ENCODE results near the gene UBE2L3. TPM values are rescaled to one million over a fixed set of nuclear protein-coding genes. Genes with fewer than 3 reads are reported as not detected.

UBE2L3 gene
- total and polyA plus RNA-seq, 2 of the 13 experiments (the other 11 are each of a cell fraction or from before 2014, with no cell fraction given), result 30.2 to 58.1 TPM

DNA sequence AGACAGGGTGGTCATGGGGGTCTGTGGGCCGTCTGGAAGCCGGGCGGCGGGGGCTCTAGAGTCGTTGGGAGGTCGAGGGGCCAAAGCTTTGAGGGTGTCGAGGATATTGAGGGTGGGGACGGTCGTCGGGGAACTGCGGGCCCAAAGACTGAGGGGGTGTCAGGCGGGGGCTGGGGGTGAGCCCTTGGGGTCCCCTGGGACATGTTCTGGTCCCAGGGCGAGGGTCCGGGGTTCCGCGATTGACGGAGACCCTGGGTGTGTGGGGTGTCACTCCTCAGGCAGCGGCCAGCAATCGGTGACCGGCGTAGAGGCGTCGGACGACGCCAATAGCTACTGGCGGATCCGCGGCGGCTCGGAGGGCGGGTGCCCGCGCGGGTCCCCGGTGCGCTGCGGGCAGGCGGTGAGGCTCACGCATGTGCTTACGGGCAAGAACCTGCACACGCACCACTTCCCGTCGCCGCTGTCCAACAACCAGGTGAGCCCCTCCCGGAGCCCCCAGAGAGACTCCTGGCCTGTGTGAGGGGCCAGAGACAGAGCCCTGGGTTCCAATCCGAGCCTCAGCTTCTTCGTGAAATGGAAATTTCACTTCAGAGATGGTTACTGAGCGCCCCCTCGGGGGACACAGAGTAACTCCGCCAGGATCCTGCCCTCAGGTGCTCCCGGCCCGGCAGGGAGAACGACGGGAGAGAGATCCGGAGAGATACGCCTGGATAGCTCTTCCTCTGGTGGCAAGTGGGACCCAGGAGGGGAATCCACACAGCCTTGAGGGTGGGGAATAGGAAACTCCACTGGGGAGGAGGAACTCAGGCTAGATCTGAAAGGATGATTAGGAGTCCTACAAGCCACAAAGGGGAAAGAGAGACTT lies 75.3 kb downstream of the UBE2L3 start (continued):
- TF ChIP-seq, protein P1, sequence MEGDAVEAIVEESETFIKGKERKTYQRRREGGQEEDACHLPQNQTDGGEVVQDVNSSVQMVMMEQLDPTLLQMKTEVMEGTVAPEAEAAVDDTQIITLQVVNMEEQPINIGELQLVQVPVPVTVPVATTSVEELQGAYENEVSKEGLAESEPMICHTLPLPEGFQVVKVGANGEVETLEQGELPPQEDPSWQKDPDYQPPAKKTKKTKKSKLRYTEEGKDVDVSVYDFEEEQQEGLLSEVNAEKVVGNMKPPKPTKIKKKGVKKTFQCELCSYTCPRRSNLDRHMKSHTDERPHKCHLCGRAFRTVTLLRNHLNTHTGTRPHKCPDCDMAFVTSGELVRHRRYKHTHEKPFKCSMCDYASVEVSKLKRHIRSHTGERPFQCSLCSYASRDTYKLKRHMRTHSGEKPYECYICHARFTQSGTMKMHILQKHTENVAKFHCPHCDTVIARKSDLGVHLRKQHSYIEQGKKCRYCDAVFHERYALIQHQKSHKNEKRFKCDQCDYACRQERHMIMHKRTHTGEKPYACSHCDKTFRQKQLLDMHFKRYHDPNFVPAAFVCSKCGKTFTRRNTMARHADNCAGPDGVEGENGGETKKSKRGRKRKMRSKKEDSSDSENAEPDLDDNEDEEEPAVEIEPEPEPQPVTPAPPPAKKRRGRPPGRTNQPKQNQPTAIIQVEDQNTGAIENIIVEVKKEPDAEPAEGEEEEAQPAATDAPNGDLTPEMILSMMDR (CRISPR knock-in tag; IDR thresholded peaks at IDR 0.05), result peak; percentile 78
- 0 out of 2 replicates have a peak, but pooled peaks have one; percentile 5 for TF ChIP-seq ZNF556 (CRISPR knock-in tag; IDR thresholded peaks at IDR 0.05; ENCODE audit: borderline replicate concordance)
- TF ChIP-seq, protein P2, sequence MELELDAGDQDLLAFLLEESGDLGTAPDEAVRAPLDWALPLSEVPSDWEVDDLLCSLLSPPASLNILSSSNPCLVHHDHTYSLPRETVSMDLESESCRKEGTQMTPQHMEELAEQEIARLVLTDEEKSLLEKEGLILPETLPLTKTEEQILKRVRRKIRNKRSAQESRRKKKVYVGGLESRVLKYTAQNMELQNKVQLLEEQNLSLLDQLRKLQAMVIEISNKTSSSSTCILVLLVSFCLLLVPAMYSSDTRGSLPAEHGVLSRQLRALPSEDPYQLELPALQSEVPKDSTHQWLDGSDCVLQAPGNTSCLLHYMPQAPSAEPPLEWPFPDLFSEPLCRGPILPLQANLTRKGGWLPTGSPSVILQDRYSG (CRISPR knock-in tag; IDR thresholded peaks at IDR 0.05), result 0 out of 2 replicates have a peak, but pooled peaks have one; percentile 56
- TF ChIP-seq, protein P3, sequence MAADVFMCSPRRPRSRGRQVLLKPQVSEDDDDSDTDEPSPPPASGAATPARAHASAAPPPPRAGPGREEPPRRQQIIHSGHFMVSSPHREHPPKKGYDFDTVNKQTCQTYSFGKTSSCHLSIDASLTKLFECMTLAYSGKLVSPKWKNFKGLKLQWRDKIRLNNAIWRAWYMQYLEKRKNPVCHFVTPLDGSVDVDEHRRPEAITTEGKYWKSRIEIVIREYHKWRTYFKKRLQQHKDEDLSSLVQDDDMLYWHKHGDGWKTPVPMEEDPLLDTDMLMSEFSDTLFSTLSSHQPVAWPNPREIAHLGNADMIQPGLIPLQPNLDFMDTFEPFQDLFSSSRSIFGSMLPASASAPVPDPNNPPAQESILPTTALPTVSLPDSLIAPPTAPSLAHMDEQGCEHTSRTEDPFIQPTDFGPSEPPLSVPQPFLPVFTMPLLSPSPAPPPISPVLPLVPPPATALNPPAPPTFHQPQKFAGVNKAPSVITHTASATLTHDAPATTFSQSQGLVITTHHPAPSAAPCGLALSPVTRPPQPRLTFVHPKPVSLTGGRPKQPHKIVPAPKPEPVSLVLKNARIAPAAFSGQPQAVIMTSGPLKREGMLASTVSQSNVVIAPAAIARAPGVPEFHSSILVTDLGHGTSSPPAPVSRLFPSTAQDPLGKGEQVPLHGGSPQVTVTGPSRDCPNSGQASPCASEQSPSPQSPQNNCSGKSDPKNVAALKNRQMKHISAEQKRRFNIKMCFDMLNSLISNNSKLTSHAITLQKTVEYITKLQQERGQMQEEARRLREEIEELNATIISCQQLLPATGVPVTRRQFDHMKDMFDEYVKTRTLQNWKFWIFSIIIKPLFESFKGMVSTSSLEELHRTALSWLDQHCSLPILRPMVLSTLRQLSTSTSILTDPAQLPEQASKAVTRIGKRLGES (CRISPR knock-in tag; IDR thresholded peaks at IDR 0.05; ENCODE audit: borderline replicate concordance), result no peak
- peak; percentile 65 for TF ChIP-seq SAP130 (CRISPR knock-in tag; IDR thresholded peaks at IDR 0.05; ENCODE audit: low read depth)
- TF ChIP-seq, protein P4, sequence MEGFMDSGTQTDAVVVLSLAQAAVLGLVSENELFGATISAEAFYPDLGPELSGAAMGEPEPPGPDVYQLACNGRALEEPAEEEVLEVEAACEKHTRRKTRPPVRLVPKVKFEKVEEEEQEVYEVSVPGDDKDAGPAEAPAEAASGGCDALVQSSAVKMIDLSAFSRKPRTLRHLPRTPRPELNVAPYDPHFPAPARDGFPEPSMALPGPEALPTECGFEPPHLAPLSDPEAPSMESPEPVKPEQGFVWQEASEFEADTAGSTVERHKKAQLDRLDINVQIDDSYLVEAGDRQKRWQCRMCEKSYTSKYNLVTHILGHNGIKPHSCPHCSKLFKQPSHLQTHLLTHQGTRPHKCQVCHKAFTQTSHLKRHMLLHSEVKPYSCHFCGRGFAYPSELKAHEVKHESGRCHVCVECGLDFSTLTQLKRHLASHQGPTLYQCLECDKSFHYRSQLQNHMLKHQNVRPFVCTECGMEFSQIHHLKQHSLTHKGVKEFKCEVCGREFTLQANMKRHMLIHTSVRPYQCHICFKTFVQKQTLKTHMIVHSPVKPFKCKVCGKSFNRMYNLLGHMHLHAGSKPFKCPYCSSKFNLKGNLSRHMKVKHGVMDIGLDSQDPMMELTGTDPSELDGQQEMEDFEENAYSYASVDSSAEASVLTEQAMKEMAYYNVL (CRISPR knock-in tag; IDR thresholded peaks at IDR 0.05; ENCODE audit: borderline replicate concordance), result no peak
- peak; percentile 85 for TF ChIP-seq RXRA (CRISPR knock-in tag; IDR thresholded peaks at IDR 0.05)
- peak; percentile 49; the same call in 1 of the 2 replicates for TF ChIP-seq KDM2A (CRISPR knock-in tag; IDR thresholded peaks at IDR 0.05; ENCODE audit: borderline replicate concordance, low read depth)
- peak; percentile 29 for TF ChIP-seq HNRNPLL (IDR thresholded peaks at IDR 0.05; ENCODE audit: low read depth, low read length, poor library complexity, severe bottlenecking)
- peak; percentile 61; the same call in 1 of the 2 replicates for TF ChIP-seq ZNF614 (CRISPR knock-in tag; IDR thresholded peaks at IDR 0.05; ENCODE audit: borderline replicate concordance)
- TF ChIP-seq, protein P5, sequence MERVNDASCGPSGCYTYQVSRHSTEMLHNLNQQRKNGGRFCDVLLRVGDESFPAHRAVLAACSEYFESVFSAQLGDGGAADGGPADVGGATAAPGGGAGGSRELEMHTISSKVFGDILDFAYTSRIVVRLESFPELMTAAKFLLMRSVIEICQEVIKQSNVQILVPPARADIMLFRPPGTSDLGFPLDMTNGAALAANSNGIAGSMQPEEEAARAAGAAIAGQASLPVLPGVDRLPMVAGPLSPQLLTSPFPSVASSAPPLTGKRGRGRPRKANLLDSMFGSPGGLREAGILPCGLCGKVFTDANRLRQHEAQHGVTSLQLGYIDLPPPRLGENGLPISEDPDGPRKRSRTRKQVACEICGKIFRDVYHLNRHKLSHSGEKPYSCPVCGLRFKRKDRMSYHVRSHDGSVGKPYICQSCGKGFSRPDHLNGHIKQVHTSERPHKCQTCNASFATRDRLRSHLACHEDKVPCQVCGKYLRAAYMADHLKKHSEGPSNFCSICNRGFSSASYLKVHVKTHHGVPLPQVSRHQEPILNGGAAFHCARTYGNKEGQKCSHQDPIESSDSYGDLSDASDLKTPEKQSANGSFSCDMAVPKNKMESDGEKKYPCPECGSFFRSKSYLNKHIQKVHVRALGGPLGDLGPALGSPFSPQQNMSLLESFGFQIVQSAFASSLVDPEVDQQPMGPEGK (CRISPR knock-in tag; IDR thresholded peaks at IDR 0.05), result peak; percentile 31
- TF ChIP-seq ISL2 (CRISPR knock-in tag; IDR thresholded peaks at IDR 0.05), result peak; percentile 24; the same call in 1 of the 2 replicates
- TF ChIP-seq ZNF777 (CRISPR knock-in tag; IDR thresholded peaks at IDR 0.05), result peak; percentile 76
- peak; percentile 22; the same call in 1 of the 2 replicates for TF ChIP-seq GZF1 (CRISPR knock-in tag; IDR thresholded peaks at IDR 0.05)
- TF ChIP-seq MED1 (CRISPR knock-in tag; IDR thresholded peaks at IDR 0.05), result peak; percentile 18; the same call in 1 of the 2 replicates
- TF ChIP-seq ZNF558 (CRISPR knock-in tag; IDR thresholded peaks at IDR 0.05; ENCODE audit: borderline replicate concordance), result no peak
